ENCODE data around the gene MOV10L1. TPM values are rescaled to one million over a fixed set of nuclear protein-coding genes. Genes with fewer than 3 reads are reported as not detected.

MOV10L1 gene
- total RNA-seq, 2 experiments from 2014 or later: 0.22 to 1.1 TPM

GRCh38 chr22:50177537-50178470 is 88.0 kb downstream of the MOV10L1 start:
- BruUV-seq (replicated peaks): no TSS peak
- DNase-seq (ENCODE audit: low spot score): no peak
- intact Hi-C loops (cut with micrococcal nuclease; ENCODE audit: unreplicated experiment): no loop called here
- no peaks in the 10 kb centered on the region for H3K36me3 ChIP-seq (ENCODE audit: insufficient read depth, low read length)
- H2AFZ ChIP-seq (ENCODE audit: low read length): no peak overlapping the region
- H3K79me2 ChIP-seq (ENCODE audit: insufficient read depth, low read depth, low read length): no peaks in the 10 kb centered on the region
- no peaks in the 10 kb centered on the region for H4K20me1 ChIP-seq (ENCODE audit: insufficient read depth, low read length)
- H3K4me3 ChIP-seq (ENCODE audit: low read depth, low read length, poor library complexity, severe bottlenecking): no peak overlapping the region
- no peaks in the 10 kb centered on the region for H3K9me3 ChIP-seq (ENCODE audit: low read length)
- H3K4me2 ChIP-seq (ENCODE audit: low read length): no peak overlapping the region
- peaks cover 11% of the 10 kb centered on the region for H3K4me1 ChIP-seq (ENCODE audit: insufficient read depth, low read length, poor library complexity, severe bottlenecking)
- no peak for TF ChIP-seq EZH2phosphoT487 (IDR thresholded peaks at IDR 0.05; ENCODE audit: borderline replicate concordance, low read depth, low read length)
- H3K9me2 ChIP-seq (ENCODE audit: insufficient read depth, low read length): no peaks in the 10 kb centered on the region
- H3K27ac ChIP-seq (ENCODE audit: low read depth, low read length, poor library complexity, severe bottlenecking): no peak overlapping the region
- ChIA-PET CTCF (ENCODE audit: unreplicated experiment) (no interaction called here), POLR2A (no interaction called here)

GRCh38 chr22:50178471-50178864 is 88.7 kb downstream of the MOV10L1 start:
- BruUV-seq (replicated peaks): no TSS peak
- Histone ChIP-seq H3K4me3 (ENCODE audit: low read depth, low read length, poor library complexity, severe bottlenecking) (no peak overlapping the region), H2AFZ (ENCODE audit: low read length) (no peak overlapping the region), H3K79me2 (ENCODE audit: insufficient read depth, low read depth, low read length) (no peaks in the 10 kb centered on the region), H3K9me2 (ENCODE audit: insufficient read depth, low read length) (no peaks in the 10 kb centered on the region), H3K4me2 (ENCODE audit: low read length) (no peak overlapping the region), H3K4me1 (ENCODE audit: insufficient read depth, low read length, poor library complexity, severe bottlenecking) (peaks cover 5% of the 10 kb centered on the region), H4K20me1 (ENCODE audit: insufficient read depth, low read length) (no peaks in the 10 kb centered on the region), H3K36me3 (ENCODE audit: insufficient read depth, low read length) (no peaks in the 10 kb centered on the region), H3K27ac (ENCODE audit: low read depth, low read length, poor library complexity, severe bottlenecking) (no peak overlapping the region), H3K9me3 (ENCODE audit: low read length) (no peaks in the 10 kb centered on the region)
- POLR2A ChIA-PET: no interaction called here
- CTCF ChIA-PET (ENCODE audit: unreplicated experiment): no interaction called here
- intact Hi-C loops (cut with micrococcal nuclease; ENCODE audit: unreplicated experiment): no loop called here
- DNase-seq (ENCODE audit: low spot score): no peak
- no peak for TF ChIP-seq CTCF (conservative IDR thresholded peaks at IDR 0.05; ENCODE audit: low read length)
- TF ChIP-seq EZH2phosphoT487 (IDR thresholded peaks at IDR 0.05; ENCODE audit: borderline replicate concordance, low read depth, low read length): no peak

- Histone ChIP-seq H3K79me2 (ENCODE audit: insufficient read depth, low read depth, low read length) (no peaks in the 10 kb centered on the region), H3K27ac (ENCODE audit: low read depth, low read length, poor library complexity, severe bottlenecking) (no peak overlapping the region), H3K4me1 (ENCODE audit: insufficient read depth, low read length, poor library complexity, severe bottlenecking) (no peaks in the 10 kb centered on the region), H2AFZ (ENCODE audit: low read length) (no peak overlapping the region), H3K4me2 (ENCODE audit: low read length) (no peak overlapping the region), H3K9me2 (ENCODE audit: insufficient read depth, low read length) (no peaks in the 10 kb centered on the region), H3K4me3 (ENCODE audit: low read depth, low read length, poor library complexity, severe bottlenecking) (no peak overlapping the region), H4K20me1 (ENCODE audit: insufficient read depth, low read length) (no peaks in the 10 kb centered on the region), H3K36me3 (ENCODE audit: insufficient read depth, low read length) (no peaks in the 10 kb centered on the region), H3K9me3 (ENCODE audit: low read length) (no peaks in the 10 kb centered on the region)
- intact Hi-C loops (cut with micrococcal nuclease; ENCODE audit: unreplicated experiment): no loop called here
- CTCF ChIA-PET (ENCODE audit: unreplicated experiment): no interaction called here
- POLR2A ChIA-PET: no interaction called here
- no peak for TF ChIP-seq EZH2phosphoT487 (IDR thresholded peaks at IDR 0.05; ENCODE audit: borderline replicate concordance, low read depth, low read length)
- no peak for TF ChIP-seq CTCF (conservative IDR thresholded peaks at IDR 0.05; ENCODE audit: low read length)
- DNase-seq (ENCODE audit: low spot score): no peak
- BruUV-seq (replicated peaks): no TSS peak
Measured at GRCh38 chr22:50178871-50179869, 89.4 kb downstream of the MOV10L1 start.
